Breast epithelium (tissue), 4 donors: ENCODE measurements around the gene PEX26. TPM values are rescaled to one million over a fixed set of nuclear protein-coding genes. Genes with fewer than 3 reads are reported as not detected.
"Not testable (repeated sequence)": the region's sequence is repeated elsewhere in the genome, so short reads cannot be mapped to it uniquely, and the experiment has no call there.

ENCODE experiments used
- DNase-seq, 2 donors: peaks; one replicate each; pipeline ENCODE4 v3.0.0-alpha.2; 2019; ENCODE audit warnings: low spot score in 2 of 2
- H3K27ac ChIP-seq, 2 donors: fragments of 200-600 bp; sonication (generic) in 1 of 2; one replicate each; pipeline ENCODE4 v1.5.1; 2016 to 2019; ENCODE audit warnings: mild to moderate bottlenecking in 1 of 2
- H3K27me3 ChIP-seq, 2 donors: fragments of 200-600 bp; sonication (generic) in 1 of 2; one replicate each; pipeline versions ENCODE4 v1.5.1 to v1.6.0; 2017 to 2019; ENCODE audit warnings: control low read depth in 1 of 2, mild to moderate bottlenecking in 1 of 2
- H3K36me3 ChIP-seq: fragments of 200-600 bp; one replicate; pipeline ENCODE4 v1.5.1; 2019
- H3K4me1 ChIP-seq, 2 donors: fragments of 200-600 bp; sonication (generic); one replicate each; pipeline ENCODE4 v1.5.1; 2016 to 2019; ENCODE audit warnings: control low read depth in 1 of 2
- H3K4me3 ChIP-seq, 3 donors: fragments of 200-600 bp; sonication (generic); 1 replicate in 2 of 3; 2 replicates in 1 of 3; pipeline ENCODE4 v1.5.1; 2016 to 2019; ENCODE audit warnings: mild to moderate bottlenecking in 3 of 3, moderate library complexity in 2 of 3
- H3K9me3 ChIP-seq, 2 donors: fragments of 200-600 bp; sonication (generic) in 1 of 2; one replicate each; pipeline ENCODE4 v1.5.1; 2016 to 2019; ENCODE audit warnings: control low read depth in 1 of 2
- POLR2A ChIP-seq: fragments of 450-650 bp; IDR thresholded peaks from one replicate; pipeline ENCODE4 v1.6.1; 2016; ENCODE audit warnings: antibody characterized with exemption, mild to moderate bottlenecking, moderate library complexity
- POLR2AphosphoS5 ChIP-seq, 3 donors: sonication (generic); formaldehyde crosslinking; IDR thresholded peaks; one replicate each; pipeline ENCODE4 v1.6.1; 2017; ENCODE audit warnings: antibody characterized with exemption in 3 of 3
- intact Hi-C: fragments of 100-400 bp; cut with DNase I; formaldehyde crosslinking; loops from one replicate; pipeline ENCODE4 v1.15.1; 2023; ENCODE audit warnings: low total_unique reads
- total RNA-seq, 3 donors: library from RNA; depleted of rRNA; stranded (reverse); fragments of >200 nt; gene quantifications; one replicate each; pipeline ENCODE4 v1.1.0, GENCODE V29; 2016
- TF ChIP-seq, protein P1 (sequence below), 3 donors: fragments of 450-650 bp; IDR thresholded peaks; one replicate each; pipeline ENCODE4 v1.5.1; 2016 to 2017; ENCODE audit warnings: antibody characterized with exemption in 3 of 3, mild to moderate bottlenecking in 3 of 3, moderate library complexity in 3 of 3

The PEX26 gene
- total RNA-seq, 3 donors from 2014 or later: 18.7 to 22.2 (median 19.2) TPM

DNA sequence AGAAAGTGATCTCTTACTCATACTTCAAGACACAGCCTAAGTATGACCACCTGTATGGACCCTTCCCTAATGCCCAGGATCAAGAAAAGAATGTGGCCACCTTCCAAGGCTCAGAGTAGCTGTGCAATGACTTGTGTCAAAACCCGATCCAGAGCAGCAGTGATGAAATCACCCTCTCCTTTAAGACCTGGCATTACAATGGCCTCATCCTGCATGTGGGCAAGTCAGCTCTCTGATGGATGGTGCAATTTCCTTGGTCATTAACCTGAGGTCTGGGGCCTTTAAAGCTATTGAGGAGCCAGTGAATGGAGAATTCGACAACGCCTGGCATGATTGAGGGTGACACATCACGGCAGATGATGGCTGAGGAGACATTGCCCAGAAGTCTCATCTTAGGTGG lies 23.7 kb downstream of the PEX26 start:
- H3K27me3 ChIP-seq: no peaks in the 10 kb centered on the region
- TF ChIP-seq, protein P1, sequence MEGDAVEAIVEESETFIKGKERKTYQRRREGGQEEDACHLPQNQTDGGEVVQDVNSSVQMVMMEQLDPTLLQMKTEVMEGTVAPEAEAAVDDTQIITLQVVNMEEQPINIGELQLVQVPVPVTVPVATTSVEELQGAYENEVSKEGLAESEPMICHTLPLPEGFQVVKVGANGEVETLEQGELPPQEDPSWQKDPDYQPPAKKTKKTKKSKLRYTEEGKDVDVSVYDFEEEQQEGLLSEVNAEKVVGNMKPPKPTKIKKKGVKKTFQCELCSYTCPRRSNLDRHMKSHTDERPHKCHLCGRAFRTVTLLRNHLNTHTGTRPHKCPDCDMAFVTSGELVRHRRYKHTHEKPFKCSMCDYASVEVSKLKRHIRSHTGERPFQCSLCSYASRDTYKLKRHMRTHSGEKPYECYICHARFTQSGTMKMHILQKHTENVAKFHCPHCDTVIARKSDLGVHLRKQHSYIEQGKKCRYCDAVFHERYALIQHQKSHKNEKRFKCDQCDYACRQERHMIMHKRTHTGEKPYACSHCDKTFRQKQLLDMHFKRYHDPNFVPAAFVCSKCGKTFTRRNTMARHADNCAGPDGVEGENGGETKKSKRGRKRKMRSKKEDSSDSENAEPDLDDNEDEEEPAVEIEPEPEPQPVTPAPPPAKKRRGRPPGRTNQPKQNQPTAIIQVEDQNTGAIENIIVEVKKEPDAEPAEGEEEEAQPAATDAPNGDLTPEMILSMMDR (IDR thresholded peaks at IDR 0.05): no peak
- TF ChIP-seq POLR2AphosphoS5 (IDR thresholded peaks at IDR 0.05) (no peak), POLR2A (no peak)
- H3K4me1 ChIP-seq: no peaks in the 10 kb centered on the region
- H3K27ac ChIP-seq: no peak overlapping the region
- DNase-seq: no peak
- intact Hi-C loops: no loop called here
- H3K9me3 ChIP-seq: no peaks in the 10 kb centered on the region
- no peaks in the 10 kb centered on the region for H3K36me3 ChIP-seq
- H3K4me3 ChIP-seq: no peak overlapping the region

GRCh38 chr22:18103527-18104269 lies 25.9 kb downstream of the PEX26 start:
- TF ChIP-seq POLR2A (no peak), POLR2AphosphoS5 (IDR thresholded peaks at IDR 0.05) (no peak)
- TF ChIP-seq, protein P1 (IDR thresholded peaks at IDR 0.05): no peak
- H3K4me1 ChIP-seq: no peaks in the 10 kb centered on the region
- intact Hi-C loops: no loop called here
- no peak overlapping the region for H3K27ac ChIP-seq
- H3K36me3 ChIP-seq: no peaks in the 10 kb centered on the region
- no peaks in the 10 kb centered on the region for H3K27me3 ChIP-seq
- no peak for DNase-seq
- no peaks in the 10 kb centered on the region for H3K9me3 ChIP-seq
- H3K4me3 ChIP-seq: no peak overlapping the region

GRCh38 chr22:18104566-18104965 lies 26.8 kb downstream of the PEX26 start:
- no peaks in the 10 kb centered on the region for H3K27me3 ChIP-seq
- H3K36me3 ChIP-seq: no peaks in the 10 kb centered on the region
- no peak overlapping the region for H3K27ac ChIP-seq
- TF ChIP-seq, protein P1 (IDR thresholded peaks at IDR 0.05): no peak
- TF ChIP-seq POLR2A (no peak), POLR2AphosphoS5 (IDR thresholded peaks at IDR 0.05) (no peak)
- no peak for DNase-seq
- H3K4me3 ChIP-seq: no peak overlapping the region
- no peaks in the 10 kb centered on the region for H3K4me1 ChIP-seq
- intact Hi-C loops: no loop called here
- H3K9me3 ChIP-seq: no peaks in the 10 kb centered on the region

GRCh38 chr22:18105981-18106380 lies 28.2 kb downstream of the PEX26 start:
- H3K4me3 ChIP-seq, H3K27me3 ChIP-seq, intact Hi-C loops, H3K27ac ChIP-seq, DNase-seq, H3K9me3 ChIP-seq, H3K36me3 ChIP-seq: not testable (repeated sequence)
- H3K4me1 ChIP-seq: peaks cover 3 to 13% of the 10 kb centered on the region in 2 donors

DNA sequence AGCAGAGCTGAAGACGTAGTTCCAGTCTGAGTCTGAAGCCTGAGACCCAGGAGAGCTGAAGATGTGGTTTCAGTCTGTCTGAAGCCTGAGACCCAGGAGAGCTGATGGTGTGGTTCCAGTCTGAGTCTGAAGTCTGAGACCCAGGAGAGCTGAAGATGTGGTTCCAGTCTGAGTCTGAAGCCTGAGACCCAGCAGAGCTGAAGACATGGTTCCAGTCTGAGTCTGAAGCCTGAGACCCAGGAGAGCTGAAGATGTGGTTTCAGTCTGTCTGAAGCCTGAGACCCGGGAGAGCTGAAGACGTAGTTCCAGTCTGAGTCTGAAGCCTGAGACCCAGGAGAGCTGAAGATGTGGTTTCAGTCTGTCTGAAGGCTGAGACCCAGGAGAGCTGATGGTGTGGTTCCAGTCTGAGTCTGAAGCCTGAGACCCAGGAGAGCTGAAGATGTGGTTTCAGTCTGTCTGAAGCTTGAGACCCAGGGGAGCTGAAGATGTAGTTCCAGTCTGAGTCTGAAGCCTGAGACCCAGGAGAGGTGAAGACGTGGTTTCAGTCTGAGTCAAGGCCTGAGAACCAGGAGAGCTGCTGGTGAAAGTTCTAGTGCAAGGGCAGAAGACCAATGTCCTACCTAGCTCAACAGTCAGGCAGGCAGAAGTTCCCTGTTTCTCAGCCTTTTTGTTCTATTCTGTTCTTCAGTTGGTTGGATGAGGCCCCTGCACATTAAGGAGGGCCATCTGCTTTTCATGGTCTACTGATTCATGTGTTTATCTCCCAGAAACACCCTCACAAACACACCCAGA lies 29.0 kb downstream of the PEX26 start:
- DNase-seq, H3K36me3 ChIP-seq, intact Hi-C loops, H3K27me3 ChIP-seq, H3K27ac ChIP-seq, H3K9me3 ChIP-seq, H3K4me3 ChIP-seq: not testable (repeated sequence)
- H3K4me1 ChIP-seq: peaks cover 3 to 14% of the 10 kb centered on the region in 2 donors

DNA sequence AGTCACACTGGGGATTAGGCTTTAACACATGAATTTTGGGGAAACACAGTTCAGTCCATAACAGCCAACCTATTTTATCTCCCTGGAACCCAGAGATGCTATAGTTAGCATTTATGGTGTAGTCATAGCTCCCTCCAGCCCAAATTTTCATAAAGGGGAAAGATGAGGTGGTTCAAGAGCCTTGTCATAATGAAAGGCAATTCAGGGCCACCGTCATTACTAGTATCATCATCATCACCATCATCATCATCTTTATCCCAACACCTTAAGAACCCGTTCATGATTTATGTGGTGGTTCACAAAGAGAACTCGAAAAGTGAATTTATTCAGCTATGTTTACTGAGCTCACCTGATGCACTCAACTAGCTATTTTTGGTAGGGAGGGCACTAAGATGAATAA lies 30.4 kb downstream of the PEX26 start:
- Histone ChIP-seq H3K9me3 (no peaks in the 10 kb centered on the region), H3K4me3 (no peak overlapping the region), H3K36me3 (no peaks in the 10 kb centered on the region), H3K27me3 (no peaks in the 10 kb centered on the region), H3K27ac (no peak overlapping the region), H3K4me1 (peaks cover 3 to 14% of the 10 kb centered on the region in 2 donors)
- TF ChIP-seq, protein P1 (IDR thresholded peaks at IDR 0.05): no peak
- TF ChIP-seq POLR2AphosphoS5 (IDR thresholded peaks at IDR 0.05): no peak
- TF ChIP-seq POLR2A: no peak
- DNase-seq: no peak
- intact Hi-C loops: no loop called here
